Renal cortex interstitium (tissue), 11 donors: ENCODE data around the gene ENOX1. TPM values are rescaled to one million over a fixed set of nuclear protein-coding genes. Genes with fewer than 3 reads are reported as not detected.
"Not testable (repeated sequence)": the region's sequence is repeated elsewhere in the genome, so short reads cannot be mapped to it uniquely, and the experiment has no call there.

ENCODE experiments used
- DNase-seq, 11 donors: peaks; one replicate each; pipeline ENCODE4 v3.0.0-alpha.2; 2013; ENCODE audit warnings: low read depth in 9 of 11, low spot score in 4 of 11; ENCODE audit errors: extremely low read depth in 1 of 11
- polyA plus RNA-seq, 3 donors: library from polyadenylated mRNA; unstranded; fragments of 120-200 nt; gene quantifications; one replicate each; pipeline ENCODE4 v1.2.1, GENCODE V29; 2013; ENCODE audit not compliant: insufficient read length in 3 of 3

Gene ENOX1
- polyA plus RNA-seq, 3 donors, result 8.4 to 11.1 (median 9.7) TPM

DNA sequence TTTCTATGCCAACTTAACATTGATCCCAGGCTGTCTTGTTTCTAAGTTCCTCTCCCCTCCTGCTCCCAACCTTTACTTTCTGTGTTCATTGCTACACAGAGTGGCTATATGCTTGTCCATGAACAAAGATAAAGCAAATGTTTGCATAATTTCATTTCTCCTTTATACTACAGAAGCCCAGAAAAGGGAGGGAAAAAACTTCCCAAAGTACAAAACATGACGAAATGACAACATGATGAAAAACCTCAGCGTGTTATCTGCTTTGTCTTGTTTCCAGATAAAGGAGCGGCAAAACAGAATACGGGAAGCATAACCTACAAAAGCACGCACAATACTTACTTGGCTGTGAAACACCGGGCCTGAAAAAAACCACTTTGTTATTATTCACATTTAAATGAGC, 426.6 kb downstream of the ENOX1 start:
- DNase-seq, result no peak

DNA sequence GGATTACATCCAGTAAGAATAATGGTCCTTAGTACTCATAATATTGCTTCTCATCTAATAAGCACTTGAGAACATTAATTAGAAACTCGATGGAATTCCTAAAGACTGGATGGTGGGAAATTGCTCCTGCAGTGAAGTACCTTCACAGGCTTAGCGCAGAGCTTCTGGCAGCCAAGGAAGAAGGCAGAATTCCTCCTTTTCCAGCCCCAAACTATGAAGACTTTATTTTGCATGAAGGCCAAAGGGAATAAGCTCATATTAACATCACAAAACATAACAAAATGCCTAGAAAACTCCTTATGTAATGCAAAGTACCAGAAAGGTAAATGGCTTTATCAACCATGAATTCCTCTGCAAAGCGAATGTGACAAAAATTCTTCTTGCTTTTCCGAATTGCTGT, 427.2 kb downstream of the ENOX1 start:
- DNase-seq, result no peak

DNA sequence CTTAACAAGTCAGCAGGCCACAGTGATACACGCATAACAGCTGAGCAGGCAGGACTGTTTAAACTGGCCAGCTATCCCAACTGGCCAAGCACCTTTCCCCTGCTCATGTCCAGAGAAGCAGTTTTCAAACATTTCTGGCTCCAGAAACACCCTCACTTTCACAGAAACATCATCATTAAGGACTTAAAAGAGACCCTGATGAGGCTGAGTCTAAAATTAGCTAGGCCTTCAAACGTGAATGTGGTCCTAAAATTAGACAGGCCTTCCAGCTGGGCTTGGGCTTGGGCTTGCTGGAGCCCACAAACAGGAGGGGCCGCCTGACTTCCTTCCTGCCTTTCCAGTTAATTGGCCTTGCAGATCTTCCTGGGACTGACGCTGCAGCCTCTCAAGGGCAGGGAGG, 429.2 kb downstream of the ENOX1 start:
- DNase-seq, result no peak

DNA sequence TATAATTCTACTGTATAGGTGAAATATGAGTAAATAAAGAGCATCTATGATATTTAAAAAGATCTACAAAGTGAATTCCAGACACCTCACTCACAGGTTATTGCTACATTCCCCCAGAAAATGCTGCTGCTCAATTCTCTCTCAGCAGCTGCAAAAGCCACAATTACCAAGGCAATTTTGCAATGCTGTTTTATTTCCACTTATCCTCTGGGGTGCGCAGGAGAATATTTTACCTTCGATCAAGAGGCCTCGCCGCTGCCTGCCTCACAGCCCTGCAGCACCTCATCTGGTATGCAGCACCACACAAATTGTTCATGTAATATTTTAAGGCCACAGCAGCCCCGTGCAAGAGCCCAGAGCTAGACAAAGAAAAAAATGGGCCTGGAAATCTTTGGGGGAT, 430.2 kb downstream of the ENOX1 start:
- no peak for DNase-seq

DNA sequence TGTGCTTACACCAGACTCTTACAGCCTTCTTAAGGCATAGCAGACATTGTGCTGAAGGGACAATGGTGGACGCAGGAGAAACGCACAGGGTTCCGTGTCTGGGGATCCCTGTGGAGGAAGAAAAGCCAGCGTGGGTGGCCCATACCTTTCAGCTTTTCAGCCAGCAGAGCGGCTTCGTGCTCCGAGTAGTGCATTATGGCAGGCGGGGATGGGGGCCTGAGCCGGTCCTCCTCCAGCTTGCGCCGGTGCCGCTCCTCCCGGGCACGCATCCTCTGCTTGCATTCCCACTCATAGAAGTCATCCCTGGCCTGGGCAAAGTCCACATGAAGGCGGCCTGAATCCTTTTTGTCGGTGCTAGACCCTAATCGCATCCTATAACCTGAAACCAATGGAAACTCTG, 431.0 kb downstream of the ENOX1 start:
- no peak for DNase-seq

DNA sequence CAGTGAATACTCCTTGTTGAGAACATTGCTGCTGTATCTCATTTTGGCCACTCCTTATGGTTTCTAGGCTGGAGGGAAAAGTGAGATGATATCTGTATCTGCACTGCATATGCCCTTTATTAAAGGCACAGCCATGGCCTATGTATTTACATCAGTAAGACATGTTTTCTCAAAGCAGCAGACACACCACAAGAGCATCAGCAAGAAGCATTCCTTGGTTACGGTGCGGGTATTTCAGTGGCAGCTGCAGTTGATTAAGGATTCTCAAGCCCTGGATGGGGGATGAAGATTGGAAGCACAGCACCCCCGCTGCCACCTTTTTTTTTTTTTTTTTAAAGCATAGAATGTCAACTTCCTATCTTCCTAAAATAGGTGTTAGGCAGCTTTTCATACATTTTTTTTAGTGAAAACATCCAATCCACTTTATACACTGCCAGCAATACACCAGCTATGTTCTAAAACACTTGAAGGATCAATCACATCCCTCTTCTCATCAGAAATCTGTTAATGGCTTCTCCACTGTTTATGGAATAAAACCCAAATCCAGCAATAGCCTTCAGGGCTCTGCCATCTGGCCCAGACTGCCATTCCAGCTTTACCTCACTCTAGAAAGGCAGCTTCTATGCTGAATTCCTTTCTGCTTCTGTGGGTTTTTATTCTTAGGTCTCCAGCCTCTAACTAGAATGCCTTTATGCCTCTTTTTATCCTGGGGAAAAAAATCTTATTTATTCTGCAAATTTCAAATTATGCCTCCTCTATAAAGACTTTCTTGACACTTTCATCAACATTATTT, 432.4 kb downstream of the ENOX1 start:
- no peak for DNase-seq

DNA sequence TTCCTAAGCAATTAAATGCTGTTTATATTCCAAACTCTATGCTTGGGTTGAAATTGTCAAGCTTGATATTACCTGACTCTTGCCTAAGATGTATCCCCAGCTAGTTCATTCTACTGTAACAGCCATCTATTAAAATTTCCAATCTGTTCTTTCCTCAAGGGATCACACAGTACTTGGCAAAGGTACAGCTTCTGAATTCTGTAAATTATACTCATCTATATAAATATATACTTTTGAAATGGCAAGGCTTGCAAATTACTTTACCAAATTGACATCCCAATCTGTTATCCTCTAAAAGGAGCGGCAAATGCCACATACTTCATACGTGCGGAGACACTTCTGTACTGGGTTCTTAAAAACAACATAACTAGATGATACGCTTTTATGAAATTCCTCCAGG, 433.1 kb downstream of the ENOX1 start:
- DNase-seq, result no peak

DNA sequence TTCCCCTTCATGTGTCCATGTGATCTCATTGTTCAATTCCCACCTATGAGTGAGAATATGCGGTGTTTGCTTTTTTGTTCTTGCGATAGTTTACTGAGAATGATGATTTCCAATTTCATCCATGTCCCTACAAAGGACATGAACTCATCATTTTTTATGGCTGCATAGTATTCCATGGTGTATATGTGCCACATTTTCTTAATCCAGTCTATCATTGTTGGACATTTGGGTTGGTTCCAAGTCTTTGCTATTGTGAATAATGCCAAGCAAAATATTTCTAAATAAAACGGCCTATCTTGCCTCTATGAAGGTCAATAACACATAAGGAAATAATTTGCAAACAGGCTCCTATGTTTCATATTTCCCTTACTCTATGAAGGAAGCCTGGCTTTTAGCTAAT, 435.2 kb downstream of the ENOX1 start:
- not testable (repeated sequence) for DNase-seq

DNA sequence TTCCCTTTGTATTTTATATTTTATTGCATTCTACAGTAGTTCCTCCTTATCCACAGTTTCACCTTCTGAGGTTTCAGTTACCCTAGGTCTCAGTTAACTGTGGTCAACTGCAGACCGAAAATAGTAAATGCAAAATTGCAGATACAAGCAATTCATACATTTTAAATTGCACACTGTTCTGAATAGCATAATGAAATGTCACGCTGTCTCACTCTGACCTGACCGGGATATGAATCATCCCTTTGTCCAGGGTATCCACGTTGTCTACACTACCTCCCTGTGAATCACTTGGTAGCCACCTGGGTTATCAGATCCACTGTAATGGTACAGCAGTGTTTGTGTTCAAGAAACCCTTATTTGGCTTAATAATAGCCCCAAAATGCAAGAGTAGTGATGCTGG, 438.4 kb downstream of the ENOX1 start:
- no peak for DNase-seq

DNA sequence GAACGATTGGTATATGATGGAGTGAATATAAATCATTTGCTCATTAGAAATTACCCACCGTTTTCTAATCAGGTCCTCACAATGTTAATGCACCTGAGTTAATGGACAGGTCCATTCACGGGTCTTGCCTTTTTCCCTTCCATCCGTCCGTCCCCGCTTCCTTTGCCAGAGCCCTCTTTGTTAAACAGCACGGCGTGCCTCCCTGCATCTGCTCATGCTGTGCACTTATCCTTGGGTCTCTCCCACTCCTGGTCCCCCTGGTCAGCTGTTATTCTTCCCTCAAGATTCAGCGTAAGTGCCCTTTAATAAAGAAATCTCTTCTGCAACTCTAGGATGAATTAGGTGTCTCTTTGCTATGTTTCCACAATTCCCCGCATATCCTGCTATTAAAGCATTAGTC, 438.9 kb downstream of the ENOX1 start:
- no peak for DNase-seq

DNA sequence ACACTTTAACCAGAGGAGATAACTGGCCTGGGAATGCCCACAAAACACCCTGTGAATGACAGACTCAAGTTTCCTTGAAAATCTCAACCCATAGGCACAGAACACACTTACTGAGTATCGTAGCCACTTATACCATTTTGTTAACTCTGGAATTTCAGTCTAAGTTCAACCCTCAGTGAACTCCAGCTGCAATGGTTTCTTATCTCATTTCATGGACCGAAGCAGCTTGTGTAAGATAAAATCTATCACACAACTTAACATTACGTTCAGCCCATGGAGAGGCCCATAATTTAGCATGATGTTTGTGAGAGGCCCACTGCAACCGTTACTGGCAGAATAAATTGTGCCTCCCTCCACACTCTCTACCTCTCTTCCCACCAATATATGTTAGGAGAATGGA, 440.3 kb downstream of the ENOX1 start:
- no peak for DNase-seq

DNA sequence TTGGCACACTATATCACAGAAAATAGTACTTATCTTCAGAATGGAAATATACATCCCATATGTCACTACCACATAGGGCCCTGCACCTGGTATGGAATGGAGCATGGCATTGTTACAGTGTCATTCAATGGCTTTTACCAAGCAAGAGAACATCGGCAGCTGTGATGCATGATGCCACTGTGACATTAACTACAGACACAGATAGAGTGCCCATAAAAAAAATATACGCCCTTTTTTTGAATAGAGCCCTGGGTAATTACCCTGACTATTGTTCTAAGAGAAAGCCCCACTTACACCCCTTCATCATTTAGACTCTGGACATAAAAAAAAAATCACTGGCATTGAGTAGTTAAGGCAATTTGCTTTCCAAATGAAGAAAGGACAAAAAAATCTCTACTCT, 443.1 kb downstream of the ENOX1 start:
- DNase-seq, result no peak

DNA sequence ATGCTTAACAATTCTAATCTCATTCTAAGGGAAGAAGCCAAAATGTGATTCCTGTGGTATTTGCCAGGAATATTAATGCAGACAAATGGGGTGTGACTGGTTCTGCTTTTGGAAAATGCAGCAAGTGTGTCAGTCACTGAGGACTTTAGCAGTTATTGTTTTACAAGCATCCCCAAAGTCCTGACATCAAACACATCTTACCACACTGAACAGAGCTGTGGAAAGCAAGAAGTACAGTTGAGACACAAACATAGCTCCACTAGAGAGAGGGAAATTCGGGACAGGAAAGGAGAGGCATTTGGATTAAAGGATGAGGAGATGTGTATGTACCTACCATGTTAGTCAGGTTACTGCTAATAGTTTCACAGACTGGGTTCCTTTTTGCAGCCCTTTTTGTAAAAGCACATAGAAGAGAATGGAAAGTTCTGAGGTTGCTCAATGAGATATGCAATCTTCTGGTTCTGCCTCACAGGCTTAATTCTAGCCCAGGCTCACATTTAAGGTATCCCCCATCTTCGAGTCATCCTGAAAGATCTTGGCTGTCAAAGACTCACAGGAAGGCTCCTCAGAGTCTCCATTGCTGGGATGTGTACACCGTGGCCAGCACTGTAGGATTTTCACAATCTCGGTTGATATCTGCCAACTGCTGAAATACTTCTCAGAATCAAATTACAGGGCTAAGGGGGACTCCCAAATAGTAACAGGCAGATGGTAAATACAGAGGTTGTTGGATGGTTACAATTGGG, 446.8 kb downstream of the ENOX1 start:
- DNase-seq, result no peak

DNA sequence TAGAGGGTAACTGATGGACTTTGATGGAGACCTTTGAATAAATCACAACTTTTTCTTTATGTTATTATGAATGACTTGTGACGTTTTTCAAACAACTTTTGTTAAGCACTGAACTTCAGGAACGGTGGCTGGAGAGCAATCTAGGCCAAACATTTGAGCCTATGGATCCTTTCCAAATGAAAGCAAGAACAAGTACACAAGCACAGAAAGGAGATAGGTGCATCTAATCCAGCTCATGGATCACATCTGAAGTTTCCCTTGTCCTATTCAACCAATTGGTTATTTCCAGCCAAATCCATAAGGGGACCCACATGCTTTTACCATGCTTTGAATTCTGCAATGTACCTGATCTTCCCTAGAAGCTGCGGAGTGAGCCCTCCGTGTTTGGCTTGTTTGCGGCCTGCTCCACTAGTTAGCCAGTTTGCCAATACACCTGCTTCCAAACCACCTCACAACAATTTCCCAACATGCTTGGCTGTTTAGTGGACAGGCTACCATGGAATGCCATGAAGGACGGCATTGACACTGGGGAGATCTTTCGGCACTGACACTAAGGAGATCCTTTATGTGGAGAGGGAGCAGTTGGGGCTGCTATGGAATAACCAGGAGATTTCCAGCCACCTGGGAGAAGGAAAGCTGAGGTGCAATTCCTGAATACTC, 447.5 kb downstream of the ENOX1 start:
- DNase-seq, result no peak

DNA sequence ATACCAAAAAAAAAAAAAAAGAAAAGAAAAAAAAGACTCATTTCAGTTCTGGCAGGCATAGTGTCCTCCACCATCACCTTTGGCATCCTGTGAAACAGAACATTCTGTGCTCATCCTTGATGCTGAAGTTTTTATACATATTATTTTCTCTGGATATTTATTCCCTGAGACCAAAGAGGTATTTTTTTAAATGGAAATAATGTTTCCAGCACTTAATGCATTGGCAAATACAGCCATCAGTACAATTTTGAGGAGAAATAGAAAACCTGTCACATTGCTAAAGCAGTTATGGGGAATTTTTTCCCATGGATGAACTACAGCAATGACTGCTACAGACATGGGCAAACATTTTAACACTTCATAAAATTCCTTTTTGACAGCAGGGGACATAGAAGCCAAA, 451.0 kb downstream of the ENOX1 start:
- no peak for DNase-seq

DNA sequence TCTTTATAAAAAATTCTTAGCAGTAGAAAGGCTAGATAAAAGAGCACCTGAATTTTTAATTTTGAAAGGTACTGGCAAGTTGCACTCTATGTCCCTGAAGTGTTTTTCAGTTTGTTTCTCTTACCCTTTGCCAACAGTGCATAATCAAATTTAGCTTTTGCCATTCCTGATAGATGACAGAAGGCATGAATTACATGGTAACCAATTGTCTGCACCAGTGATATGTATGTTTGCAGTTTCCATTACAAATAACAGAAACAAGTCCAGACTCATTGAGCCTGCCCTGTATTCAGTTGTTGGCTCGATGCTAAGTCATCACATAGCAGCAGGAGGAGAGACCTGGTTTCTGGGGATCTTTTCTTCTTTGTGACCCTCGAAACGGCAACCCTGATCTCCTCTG, 453.6 kb downstream of the ENOX1 start:
- no peak for DNase-seq

DNA sequence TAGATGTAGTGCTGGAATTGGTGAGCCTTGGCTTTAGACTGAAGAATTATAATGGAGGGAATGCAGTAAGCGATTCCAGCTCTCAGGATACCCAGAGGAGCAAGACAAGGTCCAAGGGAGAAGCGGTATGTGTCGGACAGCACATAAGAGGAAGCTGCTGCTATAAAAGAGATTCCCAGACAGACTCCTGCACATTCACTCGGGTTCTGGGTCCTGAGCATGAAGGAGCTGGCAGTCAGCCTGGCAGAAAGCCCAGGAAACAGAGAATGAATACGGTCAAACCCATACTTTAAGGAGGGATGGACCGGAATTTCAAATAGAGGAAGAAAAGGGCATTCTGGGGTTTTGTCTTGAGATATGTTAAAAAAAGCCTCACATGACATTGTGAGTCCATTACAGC, 455.1 kb downstream of the ENOX1 start:
- DNase-seq, result no peak

DNA sequence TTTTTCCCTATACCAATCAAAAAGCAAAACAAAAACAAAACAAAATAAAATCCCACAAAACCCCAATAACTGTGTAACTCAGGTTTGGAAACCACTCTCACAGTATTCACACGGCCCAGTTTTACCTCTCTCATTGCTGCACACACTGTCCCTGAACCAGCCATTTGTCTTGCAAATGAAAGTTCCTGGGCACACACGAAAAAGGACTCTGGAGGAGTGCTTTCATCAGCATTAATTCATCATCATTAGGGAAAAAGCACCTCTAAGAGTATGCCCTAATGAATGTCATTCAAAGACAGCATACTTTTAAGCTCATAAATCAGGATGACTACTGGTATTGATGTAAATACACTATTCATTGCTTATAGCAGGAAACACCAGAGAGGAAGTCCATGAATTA, 457.1 kb downstream of the ENOX1 start:
- DNase-seq, result no peak

DNA sequence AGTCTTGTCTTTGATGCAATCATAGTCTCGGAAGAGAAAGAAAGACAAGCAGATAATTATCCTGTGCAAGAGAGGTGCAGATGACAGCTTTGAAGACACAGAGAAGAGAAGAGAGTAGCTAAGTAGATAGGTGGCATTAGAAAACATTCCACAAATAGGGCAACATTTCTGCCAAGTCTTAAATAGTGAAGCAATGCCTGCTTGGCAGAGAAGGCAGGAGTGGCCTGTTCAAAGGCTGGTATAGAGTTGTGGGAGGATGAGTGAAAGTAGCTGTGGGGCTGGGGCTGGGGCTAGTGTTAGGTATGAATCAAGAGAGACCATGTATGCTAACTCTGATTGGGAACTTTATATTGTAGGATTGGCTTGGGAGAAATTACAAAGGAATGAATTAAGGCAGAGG, 457.9 kb downstream of the ENOX1 start:
- DNase-seq, result no peak

DNA sequence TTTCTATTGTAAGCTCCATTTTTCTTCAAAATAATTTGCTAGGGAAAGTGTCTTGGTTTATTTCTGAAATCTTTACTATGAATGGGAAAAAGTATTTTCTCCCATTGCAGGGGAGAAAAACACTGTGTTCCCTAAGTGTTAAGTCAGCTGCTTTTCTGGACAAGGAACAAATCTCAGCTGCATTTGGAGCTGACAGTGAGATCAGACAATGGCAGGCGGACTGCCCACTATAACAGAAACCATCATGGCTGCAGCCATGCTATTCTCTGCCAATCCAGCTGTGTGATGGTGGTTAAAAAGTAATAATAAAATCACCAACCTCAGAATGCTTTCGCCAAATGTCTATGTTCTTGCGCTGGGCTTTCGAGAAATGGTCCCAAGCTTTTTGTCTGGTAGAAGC, 460.7 kb downstream of the ENOX1 start:
- DNase-seq, result no peak
